Ovary (tissue), 3 donors: ENCODE measurements around the gene CCL15.

Experiments used
- EP300 ChIP-seq: sonication (generic); formaldehyde crosslinking; IDR thresholded peaks from one replicate; pipeline ENCODE4 v1.6.1; 2017; ENCODE audit warnings: antibody characterized with exemption
- POLR2A ChIP-seq: fragments of 450-650 bp; IDR thresholded peaks from one replicate; pipeline ENCODE4 v1.6.1; 2017; ENCODE audit warnings: antibody characterized with exemption, mild to moderate bottlenecking, moderate library complexity
- TF ChIP-seq, protein P1 (sequence below), 3 donors: fragments of 450-650 bp in 2 of 3; fragments of 200-600 bp in 1 of 3; IDR thresholded peaks; one replicate each; pipeline versions ENCODE4 v1.5.1 to v1.8.0; 2016 to 2022; ENCODE audit warnings: antibody characterized with exemption in 3 of 3, mild to moderate bottlenecking in 1 of 3
- donor health status: DM: no; HTN: no; CAD: no.

DNA sequence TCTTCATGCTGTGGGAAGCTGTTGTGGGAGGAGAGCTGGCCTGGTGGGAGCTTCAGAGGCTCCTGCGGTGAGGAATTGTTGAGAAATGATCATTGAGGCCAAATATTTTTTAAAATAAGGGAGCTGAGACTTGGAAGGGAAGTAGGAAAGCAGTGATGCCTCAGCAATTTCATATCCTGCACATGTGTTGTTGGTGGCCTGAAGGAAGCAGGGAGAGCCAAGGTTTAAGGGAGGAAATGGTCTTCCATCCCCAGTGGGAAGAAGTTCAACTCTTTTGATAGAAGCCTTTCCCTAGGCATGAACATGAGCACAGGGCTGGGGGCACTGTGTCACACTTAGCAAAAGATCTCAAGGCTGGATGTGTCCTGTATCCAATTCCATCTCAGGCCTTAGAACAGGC, 14.7 kb downstream of the CCL15 start, which contains the start of gene CCL14:
- TF ChIP-seq, protein P1, sequence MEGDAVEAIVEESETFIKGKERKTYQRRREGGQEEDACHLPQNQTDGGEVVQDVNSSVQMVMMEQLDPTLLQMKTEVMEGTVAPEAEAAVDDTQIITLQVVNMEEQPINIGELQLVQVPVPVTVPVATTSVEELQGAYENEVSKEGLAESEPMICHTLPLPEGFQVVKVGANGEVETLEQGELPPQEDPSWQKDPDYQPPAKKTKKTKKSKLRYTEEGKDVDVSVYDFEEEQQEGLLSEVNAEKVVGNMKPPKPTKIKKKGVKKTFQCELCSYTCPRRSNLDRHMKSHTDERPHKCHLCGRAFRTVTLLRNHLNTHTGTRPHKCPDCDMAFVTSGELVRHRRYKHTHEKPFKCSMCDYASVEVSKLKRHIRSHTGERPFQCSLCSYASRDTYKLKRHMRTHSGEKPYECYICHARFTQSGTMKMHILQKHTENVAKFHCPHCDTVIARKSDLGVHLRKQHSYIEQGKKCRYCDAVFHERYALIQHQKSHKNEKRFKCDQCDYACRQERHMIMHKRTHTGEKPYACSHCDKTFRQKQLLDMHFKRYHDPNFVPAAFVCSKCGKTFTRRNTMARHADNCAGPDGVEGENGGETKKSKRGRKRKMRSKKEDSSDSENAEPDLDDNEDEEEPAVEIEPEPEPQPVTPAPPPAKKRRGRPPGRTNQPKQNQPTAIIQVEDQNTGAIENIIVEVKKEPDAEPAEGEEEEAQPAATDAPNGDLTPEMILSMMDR (IDR thresholded peaks at IDR 0.05) = no peak
- no peak for TF ChIP-seq EP300
- TF ChIP-seq POLR2A = no peak
